Measurements from ENCODE around the gene WTIP. TPM values are rescaled to one million over a fixed set of nuclear protein-coding genes. Genes with fewer than 3 reads are reported as not detected.

WTIP gene
- polyA plus RNA-seq, 3 donors = 2.7 to 21.0 (median 14.8) TPM

DNA sequence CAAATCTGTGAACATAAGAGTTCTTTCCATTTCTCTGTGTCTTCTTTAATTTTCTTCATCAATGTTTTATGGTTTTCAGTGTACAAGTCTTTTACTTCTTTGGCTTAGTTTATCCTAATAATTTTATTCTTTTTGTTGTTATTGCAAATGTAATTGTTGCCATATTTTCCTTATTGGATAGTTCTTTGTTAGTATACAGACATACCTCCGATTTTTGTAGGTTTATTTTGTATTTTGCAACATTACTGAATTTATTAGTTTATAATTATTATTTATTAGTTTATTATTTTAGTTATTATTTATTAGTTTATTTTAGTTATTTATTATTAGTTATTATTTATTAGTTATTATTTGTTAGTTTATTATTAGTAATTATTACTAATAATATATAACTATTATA is 43.4 kb downstream of the WTIP start:
- WGBS, 3 donors = 81 to 90% (median 85%) methylated on average over 1 of the region's 1 CpG
- H3K27ac ChIP-seq (ENCODE audit: low read depth, low read length) = no peak overlapping the region

- H3K27ac ChIP-seq (ENCODE audit: low read depth, low read length) = no peak overlapping the region
Measured at GRCh38 chr19:34534206-34534605, 52.6 kb downstream of the WTIP start.

GRCh38 chr19:34539396-34539795 is 57.8 kb downstream of the WTIP start:
- WGBS, 3 donors = 60 to 81% (median 77%) methylated on average over 2 of the region's 2 CpGs
- no peak overlapping the region for H3K27ac ChIP-seq (ENCODE audit: low read depth, low read length)

DNA sequence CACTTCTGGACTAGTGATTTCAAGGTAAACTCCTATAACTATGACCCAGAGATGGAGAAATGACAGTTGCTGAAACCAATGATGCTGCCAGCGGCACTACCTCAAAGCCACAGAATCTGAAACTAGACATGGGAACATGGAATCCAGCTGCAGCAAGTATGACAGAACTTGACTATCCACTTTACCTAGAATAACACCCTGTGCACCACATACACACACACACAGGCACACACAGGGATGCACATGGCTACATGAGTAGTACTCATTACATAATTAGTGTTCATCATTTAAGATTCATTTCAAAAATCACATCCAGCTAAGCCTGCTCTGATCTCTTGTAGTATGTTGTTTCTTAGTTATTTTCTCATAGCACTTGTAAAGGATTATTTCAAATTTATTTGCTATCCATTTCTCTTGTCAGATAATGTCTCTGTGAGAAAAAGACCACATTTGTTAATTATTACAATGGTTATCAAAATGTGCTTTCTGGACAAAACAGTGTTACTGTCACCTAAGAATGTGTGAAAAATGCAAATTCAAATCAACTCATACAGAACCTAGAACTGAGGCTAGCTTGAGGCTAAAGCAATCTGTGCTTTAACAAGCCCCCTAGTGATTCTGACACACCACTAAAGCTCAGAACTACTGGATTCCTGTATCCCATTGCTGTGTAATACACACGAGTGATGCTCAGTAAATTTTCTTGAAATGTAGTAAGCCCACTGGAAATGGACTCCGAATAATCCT is 59.4 kb downstream of the WTIP start:
- WGBS, 3 donors = 72 to 81% (median 78%) methylated on average over 3 of the region's 3 CpGs
- H3K27ac ChIP-seq (ENCODE audit: low read depth, low read length) = no peak overlapping the region

DNA sequence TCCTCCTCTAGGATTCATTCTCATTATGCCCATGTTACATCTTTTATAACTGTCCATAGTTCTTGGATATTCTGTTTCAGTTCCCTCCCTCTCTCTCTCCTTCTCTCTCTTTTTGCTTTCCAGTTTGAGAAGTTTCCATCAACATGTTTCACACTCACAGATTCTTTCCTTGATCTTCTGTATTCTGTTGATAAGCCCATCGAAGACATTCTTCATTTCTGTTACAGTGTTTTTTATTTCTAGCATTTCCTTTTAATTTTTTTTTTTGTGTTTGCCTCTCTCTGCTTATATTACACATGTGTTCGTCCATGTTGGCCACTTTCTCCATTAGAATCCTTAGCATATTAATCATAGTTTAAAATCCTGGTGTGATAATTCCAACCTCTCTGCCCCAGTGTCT is 68.3 kb downstream of the WTIP start:
- no peak overlapping the region for H3K27ac ChIP-seq (ENCODE audit: low read depth, low read length)
- 69 to 73% (median 73%) methylated on average over 2 of the region's 2 CpGs for WGBS, 3 donors

GRCh38 chr19:34555447-34555846 is 73.9 kb downstream of the WTIP start:
- H3K27ac ChIP-seq (ENCODE audit: low read depth, low read length) = no peak overlapping the region
- WGBS, 3 donors = 69 to 74% (median 72%) methylated on average over 6 of the region's 6 CpGs

DNA sequence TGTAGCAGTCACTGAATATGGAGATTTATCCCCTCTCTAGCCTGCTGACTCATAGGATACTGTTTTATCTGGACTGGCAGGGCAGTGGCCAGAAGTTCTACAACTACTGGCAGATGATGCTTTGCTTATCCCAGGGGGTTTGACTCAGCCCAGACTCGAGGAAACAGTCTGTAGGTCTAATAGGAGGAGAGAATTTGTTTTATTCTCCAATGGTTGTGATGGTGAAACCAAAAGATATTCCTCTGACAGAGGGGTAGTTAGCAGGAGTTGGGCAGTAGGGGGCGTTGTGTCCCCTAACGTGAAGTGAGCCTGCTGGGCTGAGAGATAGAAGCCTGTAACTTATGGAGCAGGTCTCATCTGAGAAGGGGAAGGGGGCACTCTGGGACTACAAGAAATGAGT is 74.9 kb downstream of the WTIP start:
- WGBS, 3 donors = 0 to 2% (median 1%) methylated on average over 3 of the region's 3 CpGs
- H3K27ac ChIP-seq (ENCODE audit: low read depth, low read length) = no peak overlapping the region

DNA sequence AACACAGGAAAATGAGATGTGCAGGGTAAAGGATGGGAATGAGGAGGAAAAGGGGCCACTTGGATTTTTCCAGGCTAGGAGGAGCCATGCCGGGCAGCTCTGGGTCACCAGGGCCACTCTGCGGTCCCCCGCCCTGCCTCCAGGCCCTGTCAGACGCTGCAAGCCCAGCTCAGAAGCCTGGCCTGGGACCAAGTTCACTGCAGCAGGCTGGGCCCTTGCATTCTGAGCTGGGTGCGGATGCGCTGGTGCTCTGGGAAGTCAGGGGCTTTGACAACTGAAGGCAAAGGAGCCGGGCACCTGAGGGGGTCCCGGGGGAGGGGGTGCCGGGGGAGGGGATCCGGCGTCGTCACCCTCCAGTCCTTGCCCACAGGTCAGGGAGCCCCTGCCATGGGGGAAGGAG is 77.5 kb downstream of the WTIP start:
- 46 to 81% (median 72%) methylated on average over 12 of the region's 12 CpGs for WGBS, 3 donors
- no peak overlapping the region for H3K27ac ChIP-seq (ENCODE audit: low read depth, low read length)

- no peak overlapping the region for H3K27ac ChIP-seq (ENCODE audit: low read depth, low read length)
- 11 to 47% (median 43%) methylated on average over 6 of the region's 6 CpGs for WGBS, 3 donors
Measured at GRCh38 chr19:34560229-34560628, 78.7 kb downstream of the WTIP start.

Other genes starting within 250 kb of the WTIP start
- 10 to 100 TPM in 2 of 3 donors, 1 to 10 TPM in 1; 6.7 to 17.7 (median 14.2) TPM for gene GARRE1, start 227.2 kb upstream of the WTIP start, polyA plus RNA-seq
- 100 to 1,000 TPM in 2 of 3 donors, 10 to 100 TPM in 1; 79.4 to 322 (median 106) TPM for gene GPI, start 116.6 kb upstream of the WTIP start, polyA plus RNA-seq
- gene PDCD2L, start 77.4 kb upstream of the WTIP start, polyA plus RNA-seq = 10 to 100 TPM in 1 of 3 donors, 1 to 10 TPM in 2; 5.1 to 10.9 (median 8.0) TPM
- 100 to 1,000 TPM in 1 of 3 donors, 10 to 100 TPM in 2; 39.2 to 112 (median 89.7) TPM for gene UBA2, start 53.4 kb upstream of the WTIP start, polyA plus RNA-seq
- under 1 TPM in 2 of 3 donors, not detected in 1; 0.12 to 0.18 TPM for gene SCGB2B2, start 195.4 kb downstream of the WTIP start, polyA plus RNA-seq
- gene ZNF302, start 195.9 kb downstream of the WTIP start, polyA plus RNA-seq = 10 to 100 TPM; 11.4 to 16.8 (median 14.8) TPM

Measured in adipose tissue (tissue), 3 donors.